Nephron progenitor cell (in vitro differentiated cells): Measurements from ENCODE around the gene BCKDK.

Source experiments
- DNase-seq: peaks from one replicate; pipeline ENCODE4 v3.0.0; 2021
- H3K27ac Mint-ChIP-seq: 2 replicates; pipeline ENCODE4 v1.8.0; 2021; ENCODE audit warnings: mild to moderate bottlenecking, moderate library complexity, mixed read lengths
- H3K27me3 Mint-ChIP-seq: 2 replicates; pipeline ENCODE4 v1.8.0; 2021; ENCODE audit warnings: mild to moderate bottlenecking, low read depth, mixed read lengths; ENCODE audit not compliant: poor library complexity
- H3K36me3 Mint-ChIP-seq: 2 replicates; pipeline ENCODE4 v1.8.0; 2021; ENCODE audit warnings: low read depth, mixed read lengths
- H3K4me1 Mint-ChIP-seq: 2 replicates; pipeline ENCODE4 v1.8.0; 2021; ENCODE audit warnings: mixed read lengths
- H3K4me3 Mint-ChIP-seq: 2 replicates; pipeline ENCODE4 v1.8.0; 2021; ENCODE audit warnings: mild to moderate bottlenecking, moderate library complexity, mixed read lengths
- H3K9me3 Mint-ChIP-seq: 2 replicates; pipeline ENCODE4 v1.8.0; 2021; ENCODE audit warnings: mild to moderate bottlenecking, moderate library complexity, mixed read lengths
- CTCF ChIP-seq: fragments of 200-600 bp; sonication (generic); IDR thresholded peaks from 2 replicates; pipeline ENCODE4 v1.5.0; 2021; ENCODE audit warnings: antibody characterized with exemption

BCKDK gene

GRCh38 chr16:31081428-31082351, 26.5 kb upstream of the BCKDK start:
- no peak for DNase-seq
- Mint-ChIP-seq H3K9me3 (no peaks in the 10 kb centered on the region), H3K36me3 (peaks cover 32% of the 10 kb centered on the region), H3K27ac (peak overlapping the region; percentile 88), H3K4me1 (peaks cover 8% of the 10 kb centered on the region), H3K27me3 (peaks cover 3% of the 10 kb centered on the region), H3K4me3 (no peak overlapping the region)
- no peak for TF ChIP-seq CTCF

GRCh38 chr16:31082368-31083045, 25.7 kb upstream of the BCKDK start:
- peaks cover 3% of the 10 kb centered on the region for H3K27me3 Mint-ChIP-seq
- H3K27ac Mint-ChIP-seq, result peak overlapping the region; percentile 91
- H3K4me3 Mint-ChIP-seq, result no peak overlapping the region
- no peak for TF ChIP-seq CTCF
- DNase-seq, result no peak
- peaks cover 8% of the 10 kb centered on the region for H3K4me1 Mint-ChIP-seq
- H3K36me3 Mint-ChIP-seq, result peaks cover 32% of the 10 kb centered on the region
- no peaks in the 10 kb centered on the region for H3K9me3 Mint-ChIP-seq

GRCh38 chr16:31083081-31083480, 25.1 kb upstream of the BCKDK start:
- Mint-ChIP-seq H3K27me3 (peaks cover 3% of the 10 kb centered on the region), H3K9me3 (no peaks in the 10 kb centered on the region), H3K27ac (no peak overlapping the region), H3K36me3 (peaks cover 26% of the 10 kb centered on the region), H3K4me3 (no peak overlapping the region), H3K4me1 (peaks cover 8% of the 10 kb centered on the region)
- no peak for DNase-seq
- TF ChIP-seq CTCF, result no peak

GRCh38 chr16:31083556-31083955, 24.6 kb upstream of the BCKDK start:
- H3K36me3 Mint-ChIP-seq, result peaks cover 21% of the 10 kb centered on the region
- no peak for DNase-seq
- no peaks in the 10 kb centered on the region for H3K9me3 Mint-ChIP-seq
- H3K4me1 Mint-ChIP-seq, result peaks cover 8% of the 10 kb centered on the region
- H3K27ac Mint-ChIP-seq, result no peak overlapping the region
- peaks cover 3% of the 10 kb centered on the region for H3K27me3 Mint-ChIP-seq
- no peak for TF ChIP-seq CTCF
- H3K4me3 Mint-ChIP-seq, result no peak overlapping the region

GRCh38 chr16:31083981-31084380, 24.2 kb upstream of the BCKDK start:
- H3K4me1 Mint-ChIP-seq, result peaks cover 8% of the 10 kb centered on the region
- H3K9me3 Mint-ChIP-seq, result no peaks in the 10 kb centered on the region
- DNase-seq, result no peak
- no peak overlapping the region for H3K27ac Mint-ChIP-seq
- H3K36me3 Mint-ChIP-seq, result peaks cover 17% of the 10 kb centered on the region
- TF ChIP-seq CTCF, result no peak
- no peak overlapping the region for H3K4me3 Mint-ChIP-seq
- H3K27me3 Mint-ChIP-seq, result peaks cover 3% of the 10 kb centered on the region
